Upper lobe of left lung (tissue), 4 donors: ENCODE results near the gene ADAMTS1.
A peak's percentile ranks its signal among the peaks of the same experiment; 100 is the strongest.

Experiments used
- POLR2A ChIP-seq, 4 donors: fragments of 450-650 bp; IDR thresholded peaks; one replicate each; pipeline ENCODE4 v1.5.1; 2016 to 2017; ENCODE audit warnings: antibody characterized with exemption in 4 of 4, mild to moderate bottlenecking in 2 of 4
- TF ChIP-seq, protein P1 (sequence below), 6 experiments: fragments of 450-650 bp in 4 of 6; fragments of 200-600 bp in 2 of 6; sonication (generic) in 2 of 6; IDR thresholded peaks; one replicate each; pipeline ENCODE4 v1.5.1; 2016 to 2019; ENCODE audit warnings: antibody characterized with exemption in 6 of 6

DNA sequence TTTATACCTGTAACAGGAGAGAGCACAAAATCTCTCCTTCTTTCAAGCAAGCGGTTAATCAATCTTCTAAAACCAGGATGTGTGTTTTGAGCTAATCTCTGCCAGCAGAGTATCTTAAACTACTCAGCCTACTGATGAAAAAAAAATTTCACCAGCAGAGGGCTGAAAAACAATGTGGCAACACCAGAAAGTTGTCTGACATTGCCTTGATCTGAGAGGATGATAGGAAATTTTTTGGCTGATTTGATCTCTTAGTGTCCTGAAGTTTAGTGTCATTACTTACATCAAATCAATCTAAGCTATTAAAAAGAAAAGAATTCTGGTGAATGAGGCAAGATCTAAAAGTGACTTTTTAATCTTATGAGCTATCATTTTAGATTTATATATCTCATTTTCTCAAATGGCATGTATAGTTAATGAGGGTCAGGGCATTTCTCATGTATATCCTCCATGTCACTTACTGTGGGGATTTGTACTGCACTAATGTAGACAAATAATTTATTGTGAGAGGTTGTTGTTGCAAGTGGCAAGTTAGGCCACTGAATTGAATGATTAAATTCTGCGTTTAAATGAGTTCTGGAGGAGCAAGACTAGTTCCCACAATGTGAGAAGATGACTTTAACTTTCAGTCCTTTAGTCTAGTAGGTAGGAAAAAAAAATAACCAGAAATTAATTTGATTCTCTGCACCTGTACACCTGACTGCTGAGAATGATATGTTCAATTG, 10.9 kb downstream of the ADAMTS1 start:
- TF ChIP-seq POLR2A (IDR thresholded peaks at IDR 0.05), result no peak
- TF ChIP-seq, protein P1, sequence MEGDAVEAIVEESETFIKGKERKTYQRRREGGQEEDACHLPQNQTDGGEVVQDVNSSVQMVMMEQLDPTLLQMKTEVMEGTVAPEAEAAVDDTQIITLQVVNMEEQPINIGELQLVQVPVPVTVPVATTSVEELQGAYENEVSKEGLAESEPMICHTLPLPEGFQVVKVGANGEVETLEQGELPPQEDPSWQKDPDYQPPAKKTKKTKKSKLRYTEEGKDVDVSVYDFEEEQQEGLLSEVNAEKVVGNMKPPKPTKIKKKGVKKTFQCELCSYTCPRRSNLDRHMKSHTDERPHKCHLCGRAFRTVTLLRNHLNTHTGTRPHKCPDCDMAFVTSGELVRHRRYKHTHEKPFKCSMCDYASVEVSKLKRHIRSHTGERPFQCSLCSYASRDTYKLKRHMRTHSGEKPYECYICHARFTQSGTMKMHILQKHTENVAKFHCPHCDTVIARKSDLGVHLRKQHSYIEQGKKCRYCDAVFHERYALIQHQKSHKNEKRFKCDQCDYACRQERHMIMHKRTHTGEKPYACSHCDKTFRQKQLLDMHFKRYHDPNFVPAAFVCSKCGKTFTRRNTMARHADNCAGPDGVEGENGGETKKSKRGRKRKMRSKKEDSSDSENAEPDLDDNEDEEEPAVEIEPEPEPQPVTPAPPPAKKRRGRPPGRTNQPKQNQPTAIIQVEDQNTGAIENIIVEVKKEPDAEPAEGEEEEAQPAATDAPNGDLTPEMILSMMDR (IDR thresholded peaks at IDR 0.05), result peak in 2 of 6 experiments; percentile 10 to 14
